Activated naive CD8-positive, alpha-beta T cell treated with anti-CD3 and anti-CD28 coated beads, Interleukin-2, amount 10 ng/mL, durations not matched to agents 7 days and 5 days (primary cell): Measurements from ENCODE around the gene DNMT3B. TPM values are rescaled to one million over a fixed set of nuclear protein-coding genes. Genes with fewer than 3 reads are reported as not detected.

Experiments used
- ATAC-seq: fragments of 150-1000 bp; cut with Tn5 transposase; one replicate; pipeline ENCODE4 v1.10.0; 2021; ENCODE audit warnings: low read depth, moderate library complexity
- POLR2A ChIA-PET: fragments of 350-600 bp; sonication (Branson Sonifier 250); formaldehyde crosslinking; loops from one replicate; lab custom pipeline; 2021; ENCODE audit warnings: antibody characterized with exemption; lab: Charles Lee
- DNase-seq: peaks from one replicate; pipeline ENCODE4 v3.0.0; 2021
- H3K27ac Mint-ChIP-seq: one replicate; pipeline ENCODE4 v1.8.0; 2022; ENCODE audit warnings: mild to moderate bottlenecking, mixed read lengths
- H3K27me3 Mint-ChIP-seq: one replicate; pipeline ENCODE4 v1.8.0; 2022; ENCODE audit warnings: mild to moderate bottlenecking, moderate library complexity, mixed read lengths
- H3K36me3 Mint-ChIP-seq: one replicate; pipeline ENCODE4 v1.8.0; 2021; ENCODE audit warnings: mild to moderate bottlenecking, mixed read lengths
- H3K4me1 Mint-ChIP-seq: one replicate; pipeline ENCODE4 v1.8.0; 2021; ENCODE audit warnings: mixed read lengths
- H3K4me3 Mint-ChIP-seq: one replicate; pipeline ENCODE4 v1.8.0; 2022; ENCODE audit warnings: mild to moderate bottlenecking, moderate library complexity, mixed read lengths
- H3K9me3 Mint-ChIP-seq: one replicate; pipeline ENCODE4 v1.8.0; 2021; ENCODE audit warnings: mixed read lengths
- total RNA-seq, 2 experiments: library from RNA; stranded (reverse); gene quantifications; one replicate each; pipeline ENCODE4 v1.2.3, GENCODE V29; 2021

The DNMT3B gene
- total RNA-seq, 2 experiments from 2014 or later, result 4.9 to 6.6 TPM

- H3K4me1 Mint-ChIP-seq, result peaks cover 11% of the 10 kb centered on the region
- DNase-seq, result no peak
- H3K4me3 Mint-ChIP-seq, result no peak overlapping the region
- H3K27ac Mint-ChIP-seq, result no peak overlapping the region
- H3K9me3 Mint-ChIP-seq, result no peaks in the 10 kb centered on the region
- no peaks in the 10 kb centered on the region for H3K27me3 Mint-ChIP-seq
- ATAC-seq, result no peak
- POLR2A ChIA-PET, result no interaction called here
- peaks cover 40% of the 10 kb centered on the region for H3K36me3 Mint-ChIP-seq
These were observed 84.7 kb downstream of the DNMT3B start for GRCh38 chr20:32846852-32847251.

GRCh38 chr20:32847964-32848363, 85.8 kb downstream of the DNMT3B start:
- no peak overlapping the region for H3K27ac Mint-ChIP-seq

DNA sequence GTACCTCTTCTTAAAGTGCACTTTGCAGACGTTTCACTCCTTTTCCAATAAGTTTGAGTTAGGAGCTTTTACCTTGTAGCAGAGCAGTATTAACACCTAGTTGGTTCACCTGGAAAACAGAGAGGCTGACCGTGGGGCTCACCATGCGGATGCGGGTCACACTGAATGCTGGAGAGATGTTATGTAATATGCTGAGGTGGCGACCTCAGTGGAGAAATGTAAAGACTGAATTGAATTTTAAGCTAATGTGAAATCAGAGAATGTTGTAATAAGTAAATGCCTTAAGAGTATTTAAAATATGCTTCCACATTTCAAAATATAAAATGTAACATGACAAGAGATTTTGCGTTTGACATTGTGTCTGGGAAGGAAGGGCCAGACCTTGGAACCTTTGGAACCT, 86.7 kb downstream of the DNMT3B start:
- ATAC-seq (no peak), DNase-seq (no peak)
- Mint-ChIP-seq H3K4me3 (no peak overlapping the region), H3K36me3 (peaks cover 36% of the 10 kb centered on the region), H3K27me3 (no peaks in the 10 kb centered on the region), H3K4me1 (peaks cover 5% of the 10 kb centered on the region), H3K9me3 (no peaks in the 10 kb centered on the region), H3K27ac (no peak overlapping the region)
- POLR2A ChIA-PET, result no interaction called here

More at GRCh38 chr20:32847964-32848363, 85.8 kb downstream of the DNMT3B start:
- H3K36me3 Mint-ChIP-seq, result peaks cover 35% of the 10 kb centered on the region
- no peak overlapping the region for H3K4me3 Mint-ChIP-seq
- H3K4me1 Mint-ChIP-seq, result peaks cover 7% of the 10 kb centered on the region
- DNase-seq, result no peak
- H3K9me3 Mint-ChIP-seq, result no peaks in the 10 kb centered on the region
- H3K27me3 Mint-ChIP-seq, result no peaks in the 10 kb centered on the region
- no peak for ATAC-seq
- POLR2A ChIA-PET, result no interaction called here

DNA sequence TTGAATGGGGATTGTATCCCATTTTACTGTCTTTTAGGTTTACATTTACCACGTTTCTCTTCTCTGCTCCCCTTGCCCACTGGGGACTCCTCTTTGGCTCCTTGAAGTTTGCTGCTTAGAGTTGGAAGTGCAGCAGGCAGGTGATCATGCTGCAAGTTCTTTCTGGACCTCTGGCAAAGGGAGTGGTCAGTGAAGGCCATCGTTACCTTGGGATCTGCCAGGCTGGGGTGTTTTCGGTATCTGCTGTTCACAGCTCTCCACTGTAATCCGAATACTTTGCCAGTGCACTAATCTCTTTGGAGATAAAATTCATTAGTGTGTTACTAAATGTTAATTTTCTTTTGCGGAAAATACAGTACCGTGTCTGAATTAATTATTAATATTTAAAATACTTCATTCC, 87.4 kb downstream of the DNMT3B start:
- Mint-ChIP-seq H3K9me3 (no peaks in the 10 kb centered on the region), H3K27ac (no peak overlapping the region), H3K27me3 (no peaks in the 10 kb centered on the region), H3K36me3 (peaks cover 33% of the 10 kb centered on the region), H3K4me3 (no peak overlapping the region), H3K4me1 (peaks cover 5% of the 10 kb centered on the region)
- POLR2A ChIA-PET, result no interaction called here
- no peak for ATAC-seq
- no peak for DNase-seq

- Mint-ChIP-seq H3K27me3 (no peaks in the 10 kb centered on the region), H3K27ac (no peak overlapping the region), H3K4me3 (no peak overlapping the region), H3K4me1 (peaks cover 15% of the 10 kb centered on the region), H3K9me3 (no peaks in the 10 kb centered on the region), H3K36me3 (peaks cover 19% of the 10 kb centered on the region)
- no peak for ATAC-seq
- no peak for DNase-seq
- POLR2A ChIA-PET, result no interaction called here
These were observed 93.2 kb downstream of the DNMT3B start for GRCh38 chr20:32855387-32855786.

DNA sequence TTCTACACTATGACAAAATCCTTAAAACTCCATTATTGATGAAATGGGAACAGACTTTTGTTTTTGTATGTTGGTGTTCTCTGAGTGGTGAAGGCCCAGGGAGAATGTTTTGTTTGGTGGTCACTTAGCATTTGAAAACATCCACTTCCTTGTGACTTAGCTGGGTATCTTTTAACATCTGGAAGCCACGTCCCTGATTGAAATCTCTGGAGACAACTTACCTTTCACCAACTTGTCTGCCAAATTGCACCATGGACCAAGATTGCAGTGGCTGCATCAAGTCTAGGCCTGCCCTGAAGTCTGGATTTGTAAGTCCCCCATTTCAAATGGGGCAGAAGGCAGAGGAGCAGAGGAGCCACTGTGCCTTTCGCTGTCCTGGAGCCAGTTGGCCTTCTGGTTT, 96.0 kb downstream of the DNMT3B start:
- no peak overlapping the region for H3K27ac Mint-ChIP-seq

More for the DNA sequence above, 96.0 kb downstream of the DNMT3B start:
- DNase-seq (no peak), ATAC-seq (no peak)
- POLR2A ChIA-PET, result no interaction called here
- Mint-ChIP-seq H3K4me1 (peaks cover 15% of the 10 kb centered on the region), H3K4me3 (no peak overlapping the region), H3K36me3 (peaks cover 9% of the 10 kb centered on the region), H3K27me3 (no peaks in the 10 kb centered on the region), H3K9me3 (no peaks in the 10 kb centered on the region)

Other genes with a start within 250 kb of the DNMT3B start
- 10 to 100 TPM; 39.1 to 41.1 TPM for gene NOL4L, start 177.1 kb upstream of the DNMT3B start, total RNA-seq
- gene C20orf203, start 88.4 kb upstream of the DNMT3B start, total RNA-seq, result under 1 TPM; 0.22 to 0.60 TPM
- 10 to 100 TPM; 52.6 to 55.6 TPM for gene COMMD7, start 18.9 kb upstream of the DNMT3B start, total RNA-seq
- 100 to 1,000 TPM; 108 to 109 TPM for gene MAPRE1, start 57.6 kb downstream of the DNMT3B start, total RNA-seq
- gene EFCAB8, start 96.5 kb downstream of the DNMT3B start, total RNA-seq, result under 1 TPM; 0.47 to 0.77 TPM
- not detected for gene SUN5, start 242.0 kb downstream of the DNMT3B start, total RNA-seq
- not detected for gene BPIFB2, start 245.3 kb downstream of the DNMT3B start, total RNA-seq